Peyer's patch (tissue), 4 donors: ENCODE data around the gene RPTOR. TPM values are rescaled to one million over a fixed set of nuclear protein-coding genes. Genes with fewer than 3 reads are reported as not detected.

Experiments
- DNase-seq, 3 donors: peaks; one replicate each; pipeline ENCODE4 v3.0.0-alpha.2; 2017 to 2019
- H3K27ac ChIP-seq, 4 donors: fragments of 200-600 bp; sonication (generic); one replicate each; pipeline ENCODE4 v1.5.1; 2016 to 2019
- H3K27me3 ChIP-seq, 2 donors: fragments of 200-600 bp; sonication (generic); one replicate each; pipeline ENCODE4 v1.5.1; 2019
- H3K36me3 ChIP-seq, 3 donors: fragments of 200-600 bp; sonication (generic); one replicate each; pipeline ENCODE4 v1.5.1; 2016 to 2019
- H3K4me1 ChIP-seq, 4 donors: fragments of 200-600 bp; sonication (generic); one replicate each; pipeline ENCODE4 v1.5.1; 2016 to 2019
- H3K4me3 ChIP-seq, 4 donors: fragments of 200-600 bp; sonication (generic); 1 replicate in 3 of 4; 2 replicates in 1 of 4; pipeline ENCODE4 v1.5.1; 2016 to 2019; ENCODE audit warnings: mild to moderate bottlenecking in 1 of 4
- H3K9me3 ChIP-seq, 4 donors: fragments of 200-600 bp; sonication (generic); one replicate each; pipeline ENCODE4 v1.5.1; 2016 to 2019; ENCODE audit warnings: mild to moderate bottlenecking in 1 of 4
- CTCF ChIP-seq, 6 experiments: fragments of 450-650 bp in 4 of 6; fragments of 200-600 bp in 2 of 6; sonication (generic) in 1 of 6; IDR thresholded peaks; one replicate each; pipeline ENCODE4 v1.5.1; 2017 to 2019; ENCODE audit warnings: antibody characterized with exemption in 6 of 6, mild to moderate bottlenecking in 3 of 6, moderate library complexity in 1 of 6
- POLR2A ChIP-seq, 2 donors: fragments of 450-650 bp; IDR thresholded peaks; one replicate each; pipeline ENCODE4 v1.5.1; 2017; ENCODE audit warnings: antibody characterized with exemption in 2 of 2, mild to moderate bottlenecking in 2 of 2, moderate library complexity in 2 of 2
- total RNA-seq, 4 donors: library from RNA; depleted of rRNA; stranded (reverse); fragments of >200 nt; gene quantifications; one replicate each; pipeline ENCODE4 v1.1.0, GENCODE V29; 2016

The RPTOR gene
- total RNA-seq, 4 donors from 2014 or later, result 42.4 to 73.6 (median 64.2) TPM

- no peaks in the 10 kb centered on the region for H3K36me3 ChIP-seq
- no peak for DNase-seq
- H3K4me3 ChIP-seq, result no peak overlapping the region
- H3K27ac ChIP-seq, result no peak overlapping the region
- H3K4me1 ChIP-seq, result peaks cover 6 to 31% (median 10%) of the 10 kb centered on the region in 4 donors
- H3K27me3 ChIP-seq, result no peaks in the 10 kb centered on the region
- TF ChIP-seq POLR2A (IDR thresholded peaks at IDR 0.05) (no peak), CTCF (IDR thresholded peaks at IDR 0.05) (no peak)
- H3K9me3 ChIP-seq, result no peaks in the 10 kb centered on the region
Measured at GRCh38 chr17:80668375-80669148, 123.9 kb downstream of the RPTOR start.

GRCh38 chr17:80671039-80671824 lies 126.6 kb downstream of the RPTOR start:
- H3K36me3 ChIP-seq, result no peaks in the 10 kb centered on the region
- H3K27me3 ChIP-seq, result no peaks in the 10 kb centered on the region
- no peak overlapping the region for H3K4me3 ChIP-seq
- DNase-seq, result no peak
- peak overlapping the region in 3 of 4 donors; percentile 2 to 67 (median 59) for H3K27ac ChIP-seq
- TF ChIP-seq CTCF (IDR thresholded peaks at IDR 0.05) (peak in 2 of 6 experiments; percentile 5 to 21), POLR2A (IDR thresholded peaks at IDR 0.05) (no peak)
- no peaks in the 10 kb centered on the region for H3K9me3 ChIP-seq
- H3K4me1 ChIP-seq, result peaks cover 0 to 20% (median 7%) of the 10 kb centered on the region in 4 donors

GRCh38 chr17:80671825-80672110 lies 127.1 kb downstream of the RPTOR start:
- Histone ChIP-seq H3K27me3 (no peaks in the 10 kb centered on the region), H3K27ac (peak overlapping the region in 2 of 4 donors; percentile 59 to 67), H3K4me3 (no peak overlapping the region), H3K4me1 (peaks cover 0 to 20% (median 7%) of the 10 kb centered on the region in 4 donors), H3K36me3 (no peaks in the 10 kb centered on the region), H3K9me3 (no peaks in the 10 kb centered on the region)
- DNase-seq, result no peak
- no peak for TF ChIP-seq CTCF (IDR thresholded peaks at IDR 0.05)
- no peak for TF ChIP-seq POLR2A (IDR thresholded peaks at IDR 0.05)

- H3K4me3 ChIP-seq, result no peak overlapping the region
- TF ChIP-seq CTCF (IDR thresholded peaks at IDR 0.05) (no peak), POLR2A (IDR thresholded peaks at IDR 0.05) (no peak)
- H3K9me3 ChIP-seq, result no peaks in the 10 kb centered on the region
- peaks cover 0 to 11% (median 7%) of the 10 kb centered on the region in 4 donors for H3K4me1 ChIP-seq
- no peaks in the 10 kb centered on the region for H3K27me3 ChIP-seq
- no peak for DNase-seq
- H3K27ac ChIP-seq, result no peak overlapping the region
- no peaks in the 10 kb centered on the region for H3K36me3 ChIP-seq
Measured at GRCh38 chr17:80673152-80673920, 128.7 kb downstream of the RPTOR start.

GRCh38 chr17:80675438-80676095 lies 130.9 kb downstream of the RPTOR start:
- DNase-seq, result no peak
- H3K36me3 ChIP-seq, result no peaks in the 10 kb centered on the region
- H3K9me3 ChIP-seq, result no peaks in the 10 kb centered on the region
- H3K4me3 ChIP-seq, result no peak overlapping the region
- H3K4me1 ChIP-seq, result peaks cover 0 to 11% (median 5%) of the 10 kb centered on the region in 4 donors
- no peak overlapping the region for H3K27ac ChIP-seq
- no peak for TF ChIP-seq POLR2A (IDR thresholded peaks at IDR 0.05)
- TF ChIP-seq CTCF (IDR thresholded peaks at IDR 0.05), result no peak
- no peaks in the 10 kb centered on the region for H3K27me3 ChIP-seq
